HepG2 (cell line): ENCODE data around the gene ANK3.

ENCODE experiments used
- FOSL2 ChIP-seq: sonication (generic); formaldehyde crosslinking; IDR thresholded peaks from 2 replicates; pipeline ENCODE4 v1.4.0; 2020; ENCODE audit warnings: missing genetic modification reagents
- HNRNPK ChIP-seq: fragments of 200-400 bp; formaldehyde crosslinking; IDR thresholded peaks from 2 replicates; pipeline ENCODE4 v1.6.1; 2018; ENCODE audit warnings: low read length, low read depth, moderate library complexity, mild to moderate bottlenecking; ENCODE audit not compliant: poor library complexity, severe bottlenecking
- KDM5B ChIP-seq: sonication (generic); formaldehyde crosslinking; IDR thresholded peaks from 2 replicates; pipeline ENCODE4 v1.4.0; 2020; ENCODE audit warnings: missing genetic modification reagents, mild to moderate bottlenecking, borderline replicate concordance
- POLR2A ChIP-seq, 2 experiments: IDR thresholded peaks; 2 replicates each; pipeline ENCODE4 v1.6.1; 2011; ENCODE audit warnings: low read depth in 2 of 2, low read length in 2 of 2, mild to moderate bottlenecking in 1 of 2, moderate library complexity in 1 of 2; ENCODE audit not compliant: insufficient read depth in 1 of 2
- PRPF4 ChIP-seq: fragments of 200-400 bp; formaldehyde crosslinking; IDR thresholded peaks from 2 replicates; pipeline ENCODE4 v1.6.1; 2016; ENCODE audit warnings: low read length, low read depth; ENCODE audit not compliant: poor library complexity, severe bottlenecking
- RAD51 ChIP-seq: fragments of 450-650 bp; IDR thresholded peaks from 2 replicates; pipeline ENCODE4 v1.6.1; 2016; ENCODE audit warnings: borderline replicate concordance
- ZBTB7A ChIP-seq: sonication (generic); formaldehyde crosslinking; IDR thresholded peaks from 2 replicates; pipeline ENCODE4 v1.8.0; 2022; ENCODE audit warnings: mild to moderate bottlenecking, missing genetic modification reagents
- ZC3H13 ChIP-seq: sonication (generic); formaldehyde crosslinking; IDR thresholded peaks from 2 replicates; pipeline ENCODE4 v1.8.1; 2023; ENCODE audit warnings: mild to moderate bottlenecking, missing genetic modification reagents, moderate library complexity
- TF ChIP-seq, protein P1 (sequence below): sonication (generic); formaldehyde crosslinking; IDR thresholded peaks from 2 replicates; pipeline ENCODE4 v1.5.0; 2020; ENCODE audit warnings: mild to moderate bottlenecking, missing genetic modification reagents, moderate library complexity
- TF ChIP-seq, protein P2 (sequence below): sonication (generic); IDR thresholded peaks from 2 replicates; pipeline ENCODE4 v1.6.1; 2016; ENCODE audit warnings: low read depth, borderline replicate concordance

DNA sequence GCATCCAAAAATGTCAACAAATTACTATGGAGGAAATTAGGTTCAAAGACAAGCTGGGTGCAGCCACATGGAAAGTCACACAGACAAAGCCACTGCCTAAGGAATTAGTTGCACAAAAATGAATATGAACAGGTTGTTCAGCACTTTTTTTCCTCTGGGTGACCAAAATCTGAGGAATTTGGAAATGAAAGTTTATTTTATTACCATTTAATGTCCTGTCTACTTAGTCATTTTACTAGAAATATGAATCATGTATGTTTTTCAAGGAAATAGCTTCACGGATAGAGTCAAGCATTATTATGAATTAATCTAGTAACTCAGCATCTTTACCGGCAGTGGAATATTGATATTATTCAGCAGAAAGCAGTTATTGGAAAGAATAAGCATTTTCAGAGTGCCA lies 106.3 kb downstream of the ANK3 start:
- TF ChIP-seq KDM5B, result no peak
- no peak for TF ChIP-seq RAD51
- TF ChIP-seq, protein P1, sequence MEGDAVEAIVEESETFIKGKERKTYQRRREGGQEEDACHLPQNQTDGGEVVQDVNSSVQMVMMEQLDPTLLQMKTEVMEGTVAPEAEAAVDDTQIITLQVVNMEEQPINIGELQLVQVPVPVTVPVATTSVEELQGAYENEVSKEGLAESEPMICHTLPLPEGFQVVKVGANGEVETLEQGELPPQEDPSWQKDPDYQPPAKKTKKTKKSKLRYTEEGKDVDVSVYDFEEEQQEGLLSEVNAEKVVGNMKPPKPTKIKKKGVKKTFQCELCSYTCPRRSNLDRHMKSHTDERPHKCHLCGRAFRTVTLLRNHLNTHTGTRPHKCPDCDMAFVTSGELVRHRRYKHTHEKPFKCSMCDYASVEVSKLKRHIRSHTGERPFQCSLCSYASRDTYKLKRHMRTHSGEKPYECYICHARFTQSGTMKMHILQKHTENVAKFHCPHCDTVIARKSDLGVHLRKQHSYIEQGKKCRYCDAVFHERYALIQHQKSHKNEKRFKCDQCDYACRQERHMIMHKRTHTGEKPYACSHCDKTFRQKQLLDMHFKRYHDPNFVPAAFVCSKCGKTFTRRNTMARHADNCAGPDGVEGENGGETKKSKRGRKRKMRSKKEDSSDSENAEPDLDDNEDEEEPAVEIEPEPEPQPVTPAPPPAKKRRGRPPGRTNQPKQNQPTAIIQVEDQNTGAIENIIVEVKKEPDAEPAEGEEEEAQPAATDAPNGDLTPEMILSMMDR (CRISPR knock-in tag), result no peak
- TF ChIP-seq, protein P2, sequence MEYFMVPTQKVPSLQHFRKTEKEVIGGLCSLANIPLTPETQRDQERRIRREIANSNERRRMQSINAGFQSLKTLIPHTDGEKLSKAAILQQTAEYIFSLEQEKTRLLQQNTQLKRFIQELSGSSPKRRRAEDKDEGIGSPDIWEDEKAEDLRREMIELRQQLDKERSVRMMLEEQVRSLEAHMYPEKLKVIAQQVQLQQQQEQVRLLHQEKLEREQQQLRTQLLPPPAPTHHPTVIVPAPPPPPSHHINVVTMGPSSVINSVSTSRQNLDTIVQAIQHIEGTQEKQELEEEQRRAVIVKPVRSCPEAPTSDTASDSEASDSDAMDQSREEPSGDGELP, result no peak
- no peak for TF ChIP-seq POLR2A (IDR thresholded peaks at IDR 0.05; ENCODE audit: insufficient read depth in 1 of 2, low read depth in 2 of 2, low read length in 2 of 2)
- no peak for TF ChIP-seq ZBTB7A (CRISPR knock-in tag)
- no peak for TF ChIP-seq PRPF4
- TF ChIP-seq FOSL2 (CRISPR knock-in tag), result no peak
- no peak for TF ChIP-seq ZC3H13
- TF ChIP-seq HNRNPK, result no peak
